AG04449 (cell line): Measurements from ENCODE around the gene WDR48.

Experiments
- CTCF ChIA-PET: fragments of 350-600 bp; formaldehyde crosslinking; extraction: SDS; loops from one replicate; lab custom pipeline; 2021; ENCODE audit warnings: antibody characterized with exemption; lab: Yijun Ruan, JAX
- POLR2A ChIA-PET: fragments of 400-600, 350-600 bp; formaldehyde crosslinking; extraction: SDS; loops from one replicate; lab custom pipeline; 2020; ENCODE audit warnings: antibody characterized with exemption, inconsistent platforms; lab: Yijun Ruan, JAX
- DNase-seq: peaks from one replicate; pipeline ENCODE4 v3.0.0-alpha.2; 2010; ENCODE audit warnings: low read depth, low spot score
- H3K4me3 ChIP-seq: 2 replicates; pipeline ENCODE4 v1.5.1; 2011; ENCODE audit warnings: low read depth, mild to moderate bottlenecking, control low read depth, low read length
- CTCF ChIP-seq: IDR thresholded peaks from one replicate; pipeline ENCODE4 v1.5.1; 2011; ENCODE audit warnings: mild to moderate bottlenecking, moderate library complexity, low read length, control low read depth, inconsistent platforms; ENCODE audit not compliant: insufficient read depth; ENCODE audit errors: missing control alignments

WDR48 gene

GRCh38 chr3:39138804-39139415 is 87.1 kb downstream of the WDR48 start:
- TF ChIP-seq CTCF: no peak
- ChIA-PET CTCF (interaction anchor here (0.9 to 1.1 kb wide), 2 partner anchors 12 to 149 kb away, joined by 6 to 11 read pairs; no protein-coding TSS in a partner anchor), POLR2A (interaction anchor here (1.0 kb wide), 1 partner anchor 12 kb away, joined by 3 read pairs; no protein-coding TSS in a partner anchor)

DNA sequence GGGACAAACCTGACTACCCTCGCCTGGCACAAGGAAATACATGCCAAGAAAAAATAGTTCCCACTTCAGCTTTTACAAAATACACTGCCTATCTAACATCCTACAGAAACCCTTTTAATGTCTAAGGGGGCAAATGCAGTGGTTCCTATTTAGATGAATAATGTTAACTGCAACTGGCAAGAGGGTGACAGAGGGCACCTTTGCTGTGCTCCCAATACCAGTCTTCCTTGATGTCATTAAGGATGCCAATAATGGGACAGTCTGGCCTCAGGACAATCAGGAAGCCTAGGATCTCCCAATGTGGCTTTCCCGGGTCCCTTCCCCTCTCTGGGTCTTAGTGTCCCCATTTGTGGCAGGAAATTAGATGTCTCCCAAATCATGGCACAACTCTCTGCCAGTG is 87.6 kb downstream of the WDR48 start:
- no peak overlapping the region for H3K4me3 ChIP-seq
- no peak for DNase-seq
- ChIA-PET POLR2A (interaction anchor here (1.0 kb wide), 1 partner anchor 12 kb away, joined by 3 read pairs; no protein-coding TSS in a partner anchor), CTCF (interaction anchor here (0.9 to 1.1 kb wide), 3 partner anchors 12 to 149 kb away, joined by 4 to 11 read pairs (median 6); no protein-coding TSS in a partner anchor)
- no peak for TF ChIP-seq CTCF

More at GRCh38 chr3:39138804-39139415, 87.1 kb downstream of the WDR48 start:
- DNase-seq: no peak
- H3K4me3 ChIP-seq: no peak overlapping the region

GRCh38 chr3:39140341-39140971 is 88.6 kb downstream of the WDR48 start:
- ChIA-PET CTCF (interaction anchor here (1.0 to 2.3 kb wide), 4 partner anchors 8 to 148 kb away, joined by 3 to 11 read pairs (median 6); no protein-coding TSS in a partner anchor), POLR2A (no interaction called here)
- no peak for DNase-seq
- no peak for TF ChIP-seq CTCF
- H3K4me3 ChIP-seq: no peak overlapping the region

- POLR2A ChIA-PET: no interaction called here
- no peak overlapping the region for H3K4me3 ChIP-seq
- TF ChIP-seq CTCF: no peak
- CTCF ChIA-PET: interaction anchor here (0.6 to 2.3 kb wide), 5 partner anchors 9 to 147 kb away, joined by 3 to 11 read pairs (median 3); partner anchors contain the start of genes GORASP1 and TTC21A
- no peak for DNase-seq
These were observed 89.6 kb downstream of the WDR48 start for GRCh38 chr3:39141171-39141995.

- H3K4me3 ChIP-seq: no peak overlapping the region
- TF ChIP-seq CTCF: no peak
- no peak for DNase-seq
- CTCF ChIA-PET: interaction anchor here (1.5 to 2.3 kb wide), 2 partner anchors 10 to 146 kb away, joined by 3 to 9 read pairs; no protein-coding TSS in a partner anchor
- POLR2A ChIA-PET: no interaction called here
These were observed 90.3 kb downstream of the WDR48 start for GRCh38 chr3:39142067-39142466.
